GM23248 (cell line): ENCODE results near the gene LYRM4.

ENCODE experiments used
- EZH2 ChIP-seq: fragments of 200-600 bp; sonication (generic); IDR thresholded peaks from 2 replicates; pipeline ENCODE4 v1.6.1; 2018; ENCODE audit warnings: antibody characterized with exemption, mild to moderate bottlenecking; ENCODE audit not compliant: insufficient read depth, poor library complexity, severe bottlenecking
- EZH2phosphoT487 ChIP-seq: fragments of 200-600 bp; sonication (generic); IDR thresholded peaks from 2 replicates; pipeline ENCODE4 v1.6.1; 2018; ENCODE audit warnings: antibody characterized with exemption, moderate library complexity, mild to moderate bottlenecking, low read depth; ENCODE audit not compliant: insufficient read depth

GRCh38 chr6:5121479-5121878, 139.3 kb downstream of the LYRM4 start:
- TF ChIP-seq EZH2 (no peak), EZH2phosphoT487 (no peak)
